ENCODE results near the gene MAPK10.

The MAPK10 gene

GRCh38 chr4:86359944-86360478, at the start of gene MAPK10:
Gene MAPK10, minus strand, starts transcription at chr4:86360053.
- DNase-seq (ENCODE audit: low read depth in 1 of 2, low spot score in 1 of 2): no peak

GRCh38 chr4:86403575-86403974, 43.7 kb upstream of the MAPK10 start:
- DNase-seq (ENCODE audit: low read depth in 1 of 2, low spot score in 1 of 2): no peak

DNA sequence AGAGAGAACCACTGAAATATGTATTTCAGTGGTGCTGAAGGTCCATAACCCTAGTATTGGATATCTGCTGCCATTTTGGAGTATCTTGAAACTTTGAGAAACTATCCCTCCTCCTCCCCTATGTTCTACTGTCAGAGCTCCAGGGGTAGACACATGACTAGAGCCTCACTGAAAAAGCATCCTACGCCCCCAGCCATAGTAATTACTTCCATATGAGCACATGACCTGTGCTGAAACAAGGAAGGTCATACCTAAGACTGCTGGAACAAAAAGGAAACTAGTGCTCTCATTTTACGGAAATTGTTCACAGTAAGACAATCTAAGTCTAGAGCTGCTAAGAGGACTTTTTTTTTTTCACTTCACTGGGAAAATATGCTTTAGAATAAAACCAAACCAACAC, 42.0 kb upstream of the MAPK10 start:
- DNase-seq (ENCODE audit: low read depth in 1 of 2, low spot score in 1 of 2): no peak

- DNase-seq (ENCODE audit: low read depth in 1 of 2, low spot score in 1 of 2): no peak
These were observed 40.4 kb upstream of the MAPK10 start for GRCh38 chr4:86400216-86400615.

GRCh38 chr4:86398187-86398586, 38.3 kb upstream of the MAPK10 start:
- no peak for DNase-seq (ENCODE audit: low read depth in 1 of 2, low spot score in 1 of 2)

- DNase-seq (ENCODE audit: low read depth in 1 of 2, low spot score in 1 of 2): no peak
These were observed 33.9 kb upstream of the MAPK10 start for GRCh38 chr4:86393749-86394148.

GRCh38 chr4:86389664-86390063, 29.8 kb upstream of the MAPK10 start:
- DNase-seq (ENCODE audit: low read depth in 1 of 2, low spot score in 1 of 2): no peak

DNA sequence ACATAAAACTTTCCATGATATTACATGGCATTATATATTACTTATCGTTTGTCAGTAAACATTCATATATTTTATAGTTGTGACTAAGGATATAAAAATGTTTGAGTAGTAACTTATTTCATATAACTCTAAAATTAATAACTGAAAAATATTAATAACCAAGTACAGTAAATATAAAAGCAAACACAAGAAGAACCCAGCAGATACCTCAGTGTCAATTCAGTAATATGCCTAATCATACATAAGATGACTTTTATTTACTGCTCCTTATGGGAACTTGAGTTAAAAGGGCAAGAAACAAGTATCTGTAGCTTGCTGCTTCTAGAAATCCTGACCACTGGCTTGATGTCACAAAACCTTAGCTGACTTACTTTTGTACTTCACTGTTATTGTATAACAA, 28.4 kb upstream of the MAPK10 start:
- no peak for DNase-seq (ENCODE audit: low read depth in 1 of 2, low spot score in 1 of 2)

- DNase-seq (ENCODE audit: low read depth in 1 of 2, low spot score in 1 of 2): no peak
These were observed 27.1 kb upstream of the MAPK10 start for GRCh38 chr4:86386817-86387415.

DNA sequence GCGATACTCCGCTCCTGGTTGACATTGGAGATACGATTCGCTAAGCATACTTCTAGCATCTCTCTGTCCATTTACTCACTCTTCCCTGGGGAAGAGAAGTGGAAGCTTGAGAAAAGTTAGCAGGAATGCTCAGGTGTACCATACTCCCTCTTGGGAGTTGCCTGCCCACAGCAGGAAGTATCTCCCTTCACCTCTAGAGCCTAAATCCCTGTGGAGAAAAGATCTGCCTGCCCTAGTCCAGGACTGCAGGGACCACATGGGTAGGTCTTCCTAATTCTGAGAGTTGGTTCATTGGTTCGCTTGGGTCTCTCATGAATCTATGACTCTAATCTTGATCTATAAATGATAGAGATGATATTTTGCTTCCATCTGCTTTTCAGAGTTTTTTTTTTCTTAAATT, 26.3 kb upstream of the MAPK10 start:
- no peak for DNase-seq (ENCODE audit: low read depth in 1 of 2, low spot score in 1 of 2)

GRCh38 chr4:86381431-86381830, 21.6 kb upstream of the MAPK10 start:
- no peak for DNase-seq (ENCODE audit: low read depth in 1 of 2, low spot score in 1 of 2)

GRCh38 chr4:86380181-86380724, 20.4 kb upstream of the MAPK10 start:
- DNase-seq (ENCODE audit: low read depth in 1 of 2, low spot score in 1 of 2): no peak

DNA sequence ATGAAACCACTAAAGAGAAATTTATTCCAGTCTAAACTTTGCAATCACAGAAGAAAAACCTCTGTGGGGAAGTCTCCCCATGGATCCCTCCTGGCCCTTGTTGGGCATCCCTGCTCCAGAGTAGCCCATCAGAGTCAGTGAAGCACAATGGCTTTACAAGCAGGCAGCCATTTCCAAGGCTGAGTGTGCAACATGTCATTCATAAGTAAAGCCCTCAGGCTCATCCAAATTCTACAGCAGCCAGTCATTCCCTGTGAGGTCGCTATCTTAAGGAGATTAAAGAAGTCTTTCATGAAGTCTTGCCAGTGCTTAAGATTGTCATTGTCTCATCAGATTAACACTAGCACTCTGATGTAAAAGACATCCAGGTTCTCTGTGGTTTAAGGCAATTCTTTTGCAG, 17.0 kb upstream of the MAPK10 start:
- no peak for DNase-seq (ENCODE audit: low read depth in 1 of 2, low spot score in 1 of 2)

DNA sequence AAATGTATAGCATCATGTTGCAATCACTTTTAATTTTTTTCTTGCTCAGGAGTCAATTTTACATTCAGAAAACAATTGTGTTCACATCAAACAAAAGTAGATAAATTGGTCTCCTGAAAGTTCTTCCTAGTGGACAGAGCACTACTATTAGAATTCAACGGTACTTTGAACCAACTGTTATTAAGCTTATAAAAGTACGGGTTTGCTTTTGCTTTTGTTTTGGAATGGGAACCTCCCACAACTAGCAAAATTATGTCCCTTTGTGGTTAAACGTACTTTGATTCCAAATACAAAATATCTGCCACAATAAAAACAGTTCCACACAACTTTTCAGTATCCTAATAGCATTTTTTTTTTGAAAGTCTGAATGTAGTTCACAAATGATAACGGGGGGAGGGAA, 8.6 kb upstream of the MAPK10 start:
- no peak for DNase-seq (ENCODE audit: low read depth in 1 of 2, low spot score in 1 of 2)

- no peak for DNase-seq (ENCODE audit: low read depth in 1 of 2, low spot score in 1 of 2)
These were observed 7.7 kb upstream of the MAPK10 start for GRCh38 chr4:86367577-86367976.

- DNase-seq (ENCODE audit: low read depth in 1 of 2, low spot score in 1 of 2): no peak
These were observed 7.1 kb upstream of the MAPK10 start for GRCh38 chr4:86366920-86367319.

DNA sequence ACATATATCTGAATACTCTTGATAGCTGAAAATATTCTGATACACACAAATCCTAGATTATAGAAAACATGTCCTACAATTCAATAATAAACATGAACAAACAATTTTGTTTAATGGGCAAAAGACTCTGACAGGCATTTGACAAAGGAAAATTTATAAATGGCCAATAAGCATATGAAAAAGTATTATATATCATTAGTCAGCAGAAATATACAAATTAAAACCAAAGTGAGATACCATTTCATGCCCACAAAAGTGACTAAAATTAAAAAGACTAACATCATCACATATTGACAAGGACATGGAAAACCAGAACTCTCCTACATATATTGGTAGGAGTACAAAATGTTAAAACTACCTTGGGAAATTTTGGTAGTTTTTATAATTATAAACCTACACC, 2.7 kb upstream of the MAPK10 start:
- DNase-seq (ENCODE audit: low read depth in 1 of 2, low spot score in 1 of 2): no peak

DNA sequence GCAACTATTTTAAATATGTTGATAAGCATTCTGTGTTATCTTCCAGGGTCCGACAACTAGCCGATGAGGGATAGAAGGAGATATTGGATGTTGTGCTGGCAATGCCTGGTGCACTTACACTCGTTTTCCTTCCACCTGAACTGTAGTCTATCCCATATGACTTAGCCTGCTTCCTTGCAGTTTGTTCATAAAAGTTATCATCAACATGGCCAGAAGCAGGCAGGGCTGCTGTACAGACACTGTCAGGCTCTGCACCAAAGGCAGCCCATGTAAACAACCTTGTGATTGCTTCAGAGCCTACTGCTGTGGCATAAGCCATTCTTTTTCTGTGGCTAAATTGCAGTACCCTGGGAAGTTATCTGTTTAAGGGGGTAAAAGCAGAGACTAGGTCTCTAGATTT, 1.6 kb downstream of the MAPK10 start:
- no peak for DNase-seq (ENCODE audit: low read depth in 1 of 2, low spot score in 1 of 2)

- no peak for DNase-seq (ENCODE audit: low read depth in 1 of 2, low spot score in 1 of 2)
These were observed 2.2 kb downstream of the MAPK10 start for GRCh38 chr4:86357608-86358007.

- DNase-seq (ENCODE audit: low read depth in 1 of 2, low spot score in 1 of 2): no peak
These were observed 3.2 kb downstream of the MAPK10 start for GRCh38 chr4:86356425-86357210.

- DNase-seq (ENCODE audit: low read depth in 1 of 2, low spot score in 1 of 2): no peak
These were observed 5.5 kb downstream of the MAPK10 start for GRCh38 chr4:86354390-86354789.

DNA sequence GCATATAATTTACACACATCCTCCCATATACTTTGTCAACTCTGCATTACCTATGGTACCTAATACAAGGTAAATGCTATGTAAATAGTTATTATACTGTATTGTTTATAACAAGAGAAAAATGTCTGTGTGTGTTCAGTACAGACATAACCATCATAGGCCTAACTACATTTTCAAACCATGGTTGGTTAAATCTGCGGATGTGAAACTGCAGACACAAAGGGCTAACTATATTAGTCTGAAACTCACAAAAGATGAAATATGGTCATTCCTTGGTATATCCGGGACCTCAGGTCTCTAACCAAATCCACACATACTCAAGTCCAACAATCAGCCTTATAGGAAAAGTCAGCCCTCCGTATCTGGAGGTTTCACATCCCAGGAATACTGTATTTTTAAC, 13.5 kb downstream of the MAPK10 start:
- DNase-seq (ENCODE audit: low read depth in 1 of 2, low spot score in 1 of 2): no peak
